ENCODE data around the gene DIS3L2.
"Not testable (repeated sequence)": the region's sequence is repeated elsewhere in the genome, so short reads cannot be mapped to it uniquely, and the experiment has no call there.

DIS3L2 gene

DNA sequence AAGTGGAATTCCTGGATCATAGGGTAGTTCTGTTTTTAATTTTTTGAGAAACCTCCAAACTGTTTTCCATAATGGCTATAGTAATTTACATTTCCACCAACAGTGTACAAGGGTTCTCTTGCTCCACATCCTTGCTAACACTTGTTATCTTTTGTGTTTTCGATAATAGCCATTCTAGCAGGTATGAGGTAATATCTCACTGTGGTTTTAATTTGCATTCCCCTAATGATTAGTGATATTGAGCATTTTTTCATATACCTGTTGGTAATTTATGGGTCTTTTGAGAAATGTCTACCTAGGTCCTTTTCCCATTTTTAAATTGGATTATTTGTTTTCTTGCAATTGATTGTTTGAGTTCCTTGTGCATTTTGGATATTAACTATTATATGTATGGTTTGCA lies 39.6 kb downstream of the DIS3L2 start:
- in situ Hi-C loops (cut with MboI; ENCODE audit: low sequenced_read_pairs) = no loop called here

DNA sequence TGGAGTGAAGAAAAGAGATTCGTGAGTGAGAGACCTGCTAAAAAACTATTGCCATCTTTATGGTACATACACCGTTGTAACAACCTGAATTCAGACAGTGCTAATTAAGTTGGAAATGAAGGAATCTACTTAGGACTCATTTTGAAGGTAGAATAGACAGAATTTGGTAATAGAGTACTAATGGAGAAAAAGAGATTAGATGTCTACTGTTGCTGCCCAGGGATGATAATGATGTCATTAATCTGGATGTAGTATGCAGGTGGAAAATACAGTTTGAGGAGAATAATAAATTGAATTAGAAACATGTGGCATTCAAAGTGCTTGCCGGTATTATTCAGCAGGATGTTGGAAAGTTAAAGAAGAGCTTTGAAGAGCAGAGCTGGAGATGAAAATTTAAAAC lies 44.7 kb downstream of the DIS3L2 start:
- in situ Hi-C loops (cut with MboI; ENCODE audit: low sequenced_read_pairs) = no loop called here

DNA sequence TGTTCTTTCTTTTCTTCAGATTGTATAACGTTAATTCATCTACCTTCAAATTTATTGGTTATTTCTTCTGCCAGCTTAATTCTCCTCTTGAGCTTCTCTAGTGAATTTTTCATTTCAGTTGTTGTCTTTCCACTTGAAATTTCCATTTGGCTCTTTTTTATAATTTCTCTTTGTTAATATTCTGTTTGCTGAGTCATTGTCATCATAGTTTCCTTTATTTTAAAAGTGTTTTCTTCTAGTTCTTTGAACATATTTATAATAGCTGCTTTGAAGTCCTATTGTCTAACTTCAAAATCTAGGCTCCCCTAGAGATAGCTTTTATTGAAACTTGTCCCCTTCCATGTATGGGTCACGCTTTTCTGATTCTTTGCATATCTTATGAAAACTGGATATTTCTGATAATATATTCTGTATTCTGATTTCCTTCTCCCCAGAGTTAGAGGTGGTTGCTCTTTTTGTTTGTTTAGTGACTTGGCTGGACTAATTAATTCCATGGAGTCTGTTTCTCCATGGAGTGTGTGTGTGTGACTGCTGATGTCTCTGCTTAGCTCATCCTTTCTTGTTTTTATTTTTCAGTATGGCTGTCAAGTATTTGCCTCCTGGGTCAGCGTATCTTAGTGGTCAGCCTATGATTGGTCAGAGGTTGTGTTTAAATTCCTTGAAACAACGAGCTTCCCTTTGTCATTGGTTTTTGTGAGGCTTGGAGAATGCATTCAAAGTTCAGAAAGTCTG lies 47.6 kb downstream of the DIS3L2 start:
- in situ Hi-C loops (cut with MboI; ENCODE audit: low sequenced_read_pairs) = no loop called here

DNA sequence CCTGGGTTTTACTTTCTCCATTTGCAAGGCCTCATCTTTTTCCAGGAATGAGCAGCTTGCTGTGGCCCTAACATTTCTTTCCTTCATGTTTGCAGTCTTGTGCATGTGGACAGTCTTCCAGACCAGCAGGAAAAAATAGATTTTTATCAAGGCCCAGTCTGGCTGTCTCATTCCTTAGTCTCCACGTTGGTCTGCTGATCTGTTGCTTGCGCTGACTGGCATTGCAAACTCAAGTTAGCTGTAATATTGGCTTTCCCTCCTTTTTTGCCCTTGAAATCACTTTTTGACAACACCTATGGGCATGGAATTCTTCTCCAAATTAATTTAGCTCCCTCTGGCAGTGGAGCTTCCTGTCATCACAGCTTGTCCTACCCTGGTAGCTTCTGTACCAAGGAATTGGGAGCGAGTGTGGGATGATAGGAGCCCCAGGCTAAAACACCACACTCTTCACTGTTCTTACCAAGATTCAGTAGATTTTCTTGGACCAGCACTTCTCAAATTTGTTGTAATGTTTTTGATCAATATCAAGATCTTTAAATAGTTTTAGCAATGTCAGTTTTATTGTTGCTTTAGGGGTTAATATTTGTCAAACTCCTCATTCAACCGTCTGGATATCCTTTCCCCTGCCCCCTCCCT lies 48.2 kb downstream of the DIS3L2 start:
- in situ Hi-C loops (cut with MboI; ENCODE audit: low sequenced_read_pairs) = no loop called here

DNA sequence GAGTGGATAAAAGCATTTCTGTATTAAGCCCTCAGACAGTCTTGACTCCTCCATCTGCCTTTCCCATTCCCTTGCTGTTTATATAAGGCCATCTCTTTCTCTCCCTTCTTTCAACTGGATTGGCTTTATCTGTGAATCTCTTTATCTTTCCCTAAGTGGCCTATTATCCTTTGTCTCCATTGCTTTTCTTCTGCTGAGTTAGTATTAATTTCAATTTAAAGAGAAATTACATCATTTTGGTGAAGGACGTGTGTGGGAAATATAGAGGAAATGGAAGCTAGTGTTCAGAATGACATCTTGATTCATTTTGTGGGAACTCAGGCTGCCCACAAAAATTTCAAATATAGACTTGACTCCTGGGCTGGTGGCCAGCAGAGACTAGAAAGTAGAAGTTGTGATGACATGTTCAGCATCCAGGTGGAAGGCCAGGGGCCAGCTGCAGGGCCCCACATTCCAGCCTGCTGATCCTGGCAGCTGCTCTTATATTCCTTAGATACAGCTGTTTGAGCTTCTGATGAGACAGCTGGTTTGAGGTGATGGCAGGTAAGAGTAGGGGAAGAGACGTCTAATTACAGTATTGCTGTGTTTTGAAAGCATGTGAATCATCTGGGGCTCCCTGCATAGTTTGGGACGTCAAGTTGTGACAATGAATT lies 52.3 kb downstream of the DIS3L2 start:
- in situ Hi-C loops (cut with MboI; ENCODE audit: low sequenced_read_pairs) = no loop called here

DNA sequence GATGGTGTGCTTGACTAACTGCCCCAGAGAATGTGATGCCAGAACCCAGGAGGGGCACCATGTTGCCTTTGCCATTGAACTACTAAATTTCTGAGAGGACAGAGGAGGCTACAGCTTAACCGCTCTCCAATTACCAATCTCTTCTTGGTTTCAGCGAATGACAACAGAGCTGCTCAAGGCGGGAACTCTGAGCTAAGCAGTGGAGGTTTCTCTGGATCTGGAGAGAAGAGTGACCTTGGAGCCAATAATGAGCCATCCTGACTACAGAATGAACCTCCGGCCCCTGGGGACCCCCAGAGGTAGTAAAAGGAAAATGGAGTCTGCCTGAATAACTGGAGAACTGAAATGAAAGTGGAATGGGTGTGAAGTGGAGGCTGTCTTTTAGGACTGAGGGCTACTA lies 53.2 kb downstream of the DIS3L2 start:
- in situ Hi-C loops (cut with MboI; ENCODE audit: low sequenced_read_pairs) = no loop called here

DNA sequence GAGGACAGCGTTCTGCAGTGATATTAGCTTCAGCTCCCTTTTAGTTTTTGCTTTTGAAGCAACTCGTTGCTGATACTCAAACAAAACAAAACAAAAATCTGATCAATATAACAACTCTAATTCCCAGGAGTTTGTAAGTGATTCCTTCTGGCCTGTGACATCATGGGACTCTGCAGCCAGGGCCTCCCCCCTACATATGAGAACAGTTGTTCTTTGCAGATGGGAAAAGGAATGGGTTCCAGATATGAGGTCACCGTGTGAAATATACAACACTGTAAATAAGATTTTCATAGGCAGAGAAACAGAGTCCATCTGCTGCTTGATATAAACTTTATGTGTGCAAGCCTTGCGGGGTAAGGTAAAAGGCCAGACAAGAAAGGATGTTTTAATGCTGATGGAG lies 56.7 kb downstream of the DIS3L2 start:
- in situ Hi-C loops (cut with MboI; ENCODE audit: low sequenced_read_pairs) = no loop called here

DNA sequence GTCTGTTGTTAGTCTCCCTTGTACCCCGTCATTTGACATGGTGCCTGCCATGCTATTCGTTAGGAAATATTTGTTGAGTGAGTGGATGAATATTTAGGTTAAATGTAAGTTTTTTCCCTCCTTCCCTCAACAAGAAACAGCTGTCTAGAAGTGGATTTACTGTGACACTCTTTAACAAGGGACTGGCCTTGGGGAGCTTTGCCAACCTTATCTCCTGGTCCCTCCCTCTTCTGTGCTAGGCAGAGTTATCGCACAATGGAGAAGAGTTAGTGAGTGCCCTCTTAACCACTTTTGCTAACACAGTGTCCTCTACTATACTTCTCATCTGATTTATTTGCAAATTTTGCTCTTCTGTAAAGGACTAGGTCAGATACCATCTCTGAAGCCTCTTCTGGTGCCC lies 61.2 kb downstream of the DIS3L2 start:
- in situ Hi-C loops (cut with MboI; ENCODE audit: low sequenced_read_pairs) = no loop called here

DNA sequence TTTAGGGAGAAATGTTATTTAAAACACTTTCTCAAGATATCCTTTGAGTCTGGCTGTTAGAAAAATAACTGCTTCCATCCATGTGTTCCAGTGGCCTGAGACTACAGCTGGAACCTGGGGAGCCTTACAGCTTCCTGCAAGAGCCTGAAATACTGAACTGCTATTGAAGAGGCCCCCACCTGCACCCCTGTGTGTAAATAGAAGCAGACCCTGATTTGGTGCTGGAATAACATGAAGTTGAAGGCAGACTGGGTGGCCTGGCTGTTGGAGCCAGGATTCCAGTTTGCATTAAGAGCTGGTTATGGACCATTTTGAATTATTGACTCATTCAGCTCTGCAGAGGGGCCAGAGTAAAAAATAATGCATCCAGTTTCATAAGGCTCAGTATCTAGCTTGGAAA lies 61.9 kb downstream of the DIS3L2 start:
- in situ Hi-C loops (cut with MboI; ENCODE audit: low sequenced_read_pairs) = no loop called here

DNA sequence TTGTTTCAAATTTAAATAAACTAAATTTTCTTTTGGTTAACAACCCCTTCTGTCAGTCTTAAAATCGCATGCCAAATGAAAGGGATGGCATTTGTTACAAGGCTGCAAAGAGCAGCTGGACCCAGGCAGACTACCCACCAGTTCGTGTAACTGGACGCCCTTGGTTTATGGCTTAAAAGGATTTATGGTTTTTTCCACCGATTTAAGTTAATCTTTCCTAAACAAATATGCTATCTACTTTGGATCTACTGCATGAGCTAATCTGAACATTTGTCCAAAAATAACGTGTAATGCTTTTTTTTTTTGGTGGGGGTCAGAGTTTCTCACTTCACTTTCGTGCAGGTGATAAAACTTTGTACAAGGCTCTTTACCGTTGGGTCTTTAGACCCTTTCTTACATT lies 62.9 kb downstream of the DIS3L2 start:
- in situ Hi-C loops (cut with MboI; ENCODE audit: low sequenced_read_pairs) = no loop called here

DNA sequence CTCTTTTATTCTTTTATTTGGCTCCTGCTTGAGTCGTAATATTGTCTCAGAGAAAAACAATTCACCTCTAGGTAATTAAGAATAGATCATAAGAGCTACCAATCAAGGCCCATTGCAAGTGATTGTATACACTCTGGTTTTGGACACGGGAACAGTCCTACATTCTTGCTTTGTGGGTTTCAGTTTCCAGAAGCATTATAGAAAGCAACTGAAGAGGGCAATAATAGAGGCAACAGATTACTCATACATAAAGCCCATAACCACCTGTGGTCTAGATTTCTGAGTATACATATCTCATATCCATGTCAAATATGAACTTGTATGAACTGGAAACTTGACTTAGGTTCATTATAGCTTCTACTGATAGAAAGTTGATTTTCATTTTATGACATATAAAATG lies 65.4 kb downstream of the DIS3L2 start:
- in situ Hi-C loops (cut with MboI; ENCODE audit: low sequenced_read_pairs) = no loop called here

DNA sequence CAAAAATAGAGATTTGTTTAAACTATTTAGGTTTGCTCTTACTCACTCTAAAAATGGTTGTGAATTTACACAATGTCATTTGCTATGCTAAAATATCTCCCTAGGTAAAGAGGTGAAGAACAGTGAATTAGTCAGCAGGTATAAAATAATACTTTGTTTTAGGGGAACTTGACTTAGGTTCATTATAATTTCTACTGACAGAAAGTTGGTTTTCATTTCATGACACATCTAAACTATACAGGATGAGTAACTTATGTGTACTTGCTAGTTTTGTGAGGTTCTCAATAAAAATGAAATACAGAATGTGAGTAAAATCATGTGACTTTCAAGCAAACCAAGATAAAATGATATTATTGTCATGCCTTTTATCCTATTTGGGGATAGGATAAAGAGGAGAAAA lies 66.0 kb downstream of the DIS3L2 start:
- in situ Hi-C loops (cut with MboI; ENCODE audit: low sequenced_read_pairs) = no loop called here

DNA sequence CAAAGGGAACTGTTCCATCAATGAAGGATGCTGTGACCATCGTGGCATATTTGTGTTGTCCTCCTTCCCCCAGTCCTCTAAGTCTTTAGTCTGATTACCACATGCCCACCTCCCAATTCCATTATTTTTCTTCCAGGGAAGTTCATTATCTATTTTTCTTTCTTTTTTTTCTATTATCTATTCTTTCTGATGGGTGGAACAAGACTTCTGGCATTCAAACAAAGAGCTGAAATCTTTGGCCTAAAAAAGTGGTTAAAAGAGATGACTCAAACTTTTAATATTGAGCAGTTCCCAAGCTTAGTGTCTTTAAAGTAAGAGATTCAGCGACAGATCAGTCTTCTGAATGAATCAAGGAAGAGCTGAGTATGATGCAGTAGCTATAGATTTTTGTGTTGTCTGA lies 66.6 kb downstream of the DIS3L2 start:
- in situ Hi-C loops (cut with MboI; ENCODE audit: low sequenced_read_pairs) = no loop called here

DNA sequence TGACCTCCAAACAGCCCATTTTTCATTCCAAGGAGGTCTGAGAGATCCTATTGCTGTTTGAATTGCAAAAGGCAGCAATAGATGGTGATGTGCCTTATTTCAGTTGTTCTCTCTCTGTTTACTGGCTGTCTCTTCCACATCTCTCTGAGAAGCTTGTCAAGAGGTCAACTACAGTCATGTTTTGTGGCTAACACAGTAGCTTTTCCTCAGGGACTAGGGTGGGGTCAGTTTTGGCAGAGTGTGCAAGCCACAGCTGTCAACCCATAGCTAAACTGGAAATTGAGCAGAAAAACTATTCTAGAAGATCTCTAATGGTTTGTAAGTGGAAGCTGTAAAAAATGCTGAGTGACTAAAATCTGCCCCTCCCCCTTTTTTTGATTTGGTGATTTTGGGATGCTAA lies 67.1 kb downstream of the DIS3L2 start:
- in situ Hi-C loops (cut with MboI; ENCODE audit: low sequenced_read_pairs) = no loop called here

DNA sequence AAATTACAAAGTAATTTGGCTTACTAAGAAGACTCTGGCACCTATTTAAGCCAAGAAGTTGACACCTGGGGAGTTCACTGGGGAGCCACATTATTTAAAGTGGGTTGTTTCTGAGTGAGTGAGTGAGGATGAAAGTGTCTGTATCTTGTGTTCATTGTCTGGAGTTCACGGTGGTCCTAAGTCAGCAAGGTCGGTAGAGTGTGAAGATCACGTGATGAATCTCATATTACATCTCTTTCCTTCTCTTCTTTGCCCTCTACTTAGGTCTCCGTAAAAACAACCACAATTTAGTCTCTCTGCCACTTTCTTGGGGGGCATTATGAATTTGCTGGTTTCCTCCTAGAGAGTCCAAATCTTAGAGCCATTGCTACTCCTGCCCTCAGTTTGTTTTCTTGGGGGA lies 67.8 kb downstream of the DIS3L2 start:
- in situ Hi-C loops (cut with MboI; ENCODE audit: low sequenced_read_pairs) = no loop called here

DNA sequence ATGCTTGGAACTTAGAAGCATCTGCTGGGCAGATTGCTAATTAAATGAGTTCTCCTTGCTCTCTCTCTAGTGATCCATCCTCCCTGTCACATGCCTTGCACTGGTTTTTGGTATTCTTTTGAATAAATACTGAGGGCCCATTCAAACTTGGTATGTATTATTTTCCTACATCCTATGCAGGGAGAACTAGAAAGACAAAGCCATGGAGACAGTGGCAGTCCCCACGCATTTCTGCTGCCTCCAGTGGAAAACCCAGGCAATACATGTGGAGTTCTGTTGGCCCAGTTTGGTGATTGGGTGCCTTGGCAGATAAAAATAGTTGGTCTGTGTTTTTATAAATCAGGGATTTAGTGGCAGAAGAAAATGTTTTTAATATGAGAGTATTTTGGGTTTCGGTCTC lies 68.7 kb downstream of the DIS3L2 start:
- in situ Hi-C loops (cut with MboI; ENCODE audit: low sequenced_read_pairs) = no loop called here

DNA sequence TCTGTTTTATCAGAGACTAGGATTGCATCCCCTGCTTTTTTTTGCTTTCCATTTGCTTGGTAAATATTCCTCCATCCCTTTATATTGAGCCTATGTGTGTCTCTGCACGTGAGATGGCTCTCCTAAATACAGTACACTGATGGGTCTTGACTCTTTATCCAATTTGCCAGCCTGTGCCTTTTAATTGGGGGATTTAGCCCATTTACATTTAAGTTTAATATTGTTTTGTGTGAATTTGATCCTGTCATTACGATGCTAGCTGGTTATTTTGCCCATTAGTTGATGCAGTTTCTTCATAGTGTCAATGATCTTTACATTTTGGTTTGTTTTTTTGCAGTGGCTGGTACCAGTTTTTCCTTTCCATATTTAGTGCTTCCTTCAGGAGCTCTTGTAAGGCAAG lies 73.8 kb downstream of the DIS3L2 start:
- in situ Hi-C loops (cut with MboI; ENCODE audit: low sequenced_read_pairs) = not testable (repeated sequence)

DNA sequence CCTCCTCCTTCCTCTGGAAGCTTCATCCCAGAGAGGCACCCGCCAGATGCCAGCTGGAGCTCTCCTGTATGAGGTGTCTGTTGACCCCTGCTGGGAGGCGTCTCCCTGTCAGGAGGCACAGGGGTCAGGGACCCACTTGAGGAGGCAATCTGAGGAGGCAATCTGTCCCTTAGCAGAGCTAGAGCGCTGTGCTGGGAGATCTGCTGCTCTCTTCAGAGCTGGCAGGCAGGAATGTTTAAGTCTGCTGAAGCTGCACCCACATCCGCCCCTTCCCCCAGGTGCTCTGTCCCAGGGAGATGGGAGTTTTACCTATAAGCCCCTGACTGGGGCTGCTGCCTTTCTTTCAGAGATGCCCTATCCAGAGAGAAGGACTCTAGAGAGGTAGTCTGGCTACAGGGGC lies 75.4 kb downstream of the DIS3L2 start:
- in situ Hi-C loops (cut with MboI; ENCODE audit: low sequenced_read_pairs) = not testable (repeated sequence)

DNA sequence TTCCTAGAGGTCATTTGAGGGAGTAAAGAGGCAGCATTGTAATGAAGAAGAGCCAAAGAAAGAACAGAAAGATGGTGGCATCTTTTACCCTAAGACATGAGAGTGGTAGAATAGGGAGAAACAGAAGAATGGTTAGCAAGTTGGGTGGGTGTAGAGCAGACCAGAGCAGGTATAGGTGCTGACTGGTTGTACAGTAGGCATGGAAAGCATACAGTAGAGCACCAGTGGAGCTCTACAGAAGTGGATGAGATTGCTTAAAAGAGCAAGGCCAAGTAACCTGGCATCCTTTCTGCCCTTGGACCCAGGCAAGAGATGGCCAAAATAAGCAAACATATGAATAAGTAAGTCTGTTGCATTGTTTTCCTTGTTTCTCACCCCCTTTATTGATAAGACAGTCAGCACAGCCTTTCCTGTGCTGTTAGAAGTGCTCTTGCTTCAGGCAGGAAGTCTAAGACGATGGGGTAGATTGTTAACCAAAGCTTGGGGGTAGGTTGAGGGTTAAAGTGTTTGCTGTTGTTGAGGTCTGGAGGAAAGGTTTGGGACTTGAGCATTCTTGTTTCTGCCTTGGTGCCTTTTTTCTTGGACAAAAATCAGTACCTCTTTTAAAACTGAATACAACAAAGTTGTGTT lies 76.9 kb downstream of the DIS3L2 start:
- in situ Hi-C loops (cut with MboI; ENCODE audit: low sequenced_read_pairs) = no loop called here

DNA sequence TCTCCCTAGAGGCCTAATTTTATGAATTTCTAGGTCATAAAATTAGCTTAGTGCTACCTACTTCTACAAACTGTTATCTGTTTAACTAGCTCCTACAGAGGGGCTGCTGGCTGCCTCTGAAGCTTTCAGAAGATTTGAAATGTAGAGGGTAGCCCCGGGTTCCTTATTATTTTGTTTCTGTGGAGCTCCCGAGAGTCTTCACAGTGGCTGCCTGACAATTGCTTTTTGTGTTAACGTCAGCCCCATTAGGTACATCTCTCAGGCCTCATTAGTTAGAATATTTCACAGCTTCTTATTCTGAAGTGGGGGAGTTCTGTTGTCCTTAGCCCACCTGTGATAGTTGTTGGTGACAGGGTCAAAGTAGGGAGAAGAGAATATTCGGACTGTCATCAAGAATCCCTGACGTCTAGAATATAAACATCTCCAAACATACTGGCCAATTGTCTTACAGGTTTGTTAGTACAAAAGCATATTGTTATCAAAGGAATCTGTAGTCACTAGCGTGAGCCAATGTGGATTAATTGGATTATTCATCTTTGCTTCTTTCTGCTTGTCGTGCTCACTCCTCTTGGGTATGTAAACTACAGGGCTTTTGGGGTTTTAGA lies 77.5 kb downstream of the DIS3L2 start:
- in situ Hi-C loops (cut with MboI; ENCODE audit: low sequenced_read_pairs) = no loop called here

DNA sequence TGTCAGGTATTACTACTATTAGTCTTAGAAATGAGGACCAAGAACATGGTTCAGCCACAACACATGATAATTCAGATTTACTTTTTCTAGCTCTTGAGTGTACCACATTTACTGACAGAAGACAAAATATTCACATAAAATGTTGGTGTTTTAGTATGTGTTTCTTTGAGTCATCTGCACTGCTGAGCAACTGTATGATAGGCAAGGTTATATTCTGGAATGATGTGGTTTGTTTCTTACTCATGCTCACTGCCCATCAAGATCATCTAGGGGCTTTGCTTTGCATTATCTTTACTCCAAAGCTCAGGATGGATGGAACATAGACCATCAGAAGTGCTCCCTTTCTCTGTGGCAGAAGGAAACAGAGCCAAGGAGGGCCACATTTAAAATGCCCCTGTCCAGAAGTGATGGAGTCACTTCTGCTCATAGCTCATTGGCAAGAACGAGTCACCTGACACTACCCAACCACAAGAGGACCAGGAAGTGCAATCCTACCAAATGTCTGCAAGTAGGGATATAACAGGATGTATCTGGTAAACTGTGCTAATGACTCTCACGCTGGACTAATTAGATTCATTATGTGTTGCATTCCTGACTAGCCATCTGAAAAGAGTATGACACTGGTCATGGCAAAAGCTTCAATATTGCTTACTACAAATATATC lies 81.5 kb downstream of the DIS3L2 start:
- in situ Hi-C loops (cut with MboI; ENCODE audit: low sequenced_read_pairs) = no loop called here

Data from HL-60/S4 treated with retinoic acid at 250 ng/mL for 4 days and 3 days (cell line).